Activated T-helper 1 cell treated with anti-CD3 and anti-CD28 coated beads, Interleukin-12 subunit alpha, Interleukin-12 subunit beta, Interleukin-2, Interleukin-4 antibody, amounts not matched to agents 30 ng/mL and 10 ng/mL and 1 ng/mL, durations not matched to agents 14 hours and 24 hours and 36 hours (primary cell): Measurements from ENCODE around the gene DOLK. TPM values are rescaled to one million over a fixed set of nuclear protein-coding genes. Genes with fewer than 3 reads are reported as not detected.

Experiments
- DNase-seq: peaks from one replicate; pipeline ENCODE4 v3.0.0; 2021; ENCODE audit warnings: low spot score
- H3K27ac Mint-ChIP-seq: one replicate; pipeline ENCODE4 v1.8.0; 2021; ENCODE audit warnings: mild to moderate bottlenecking, mixed read lengths
- H3K27me3 Mint-ChIP-seq: one replicate; pipeline ENCODE4 v1.8.0; 2022; ENCODE audit warnings: mild to moderate bottlenecking, moderate library complexity, mixed read lengths; ENCODE audit not compliant: insufficient read depth
- H3K36me3 Mint-ChIP-seq: one replicate; pipeline ENCODE4 v1.8.0; 2021; ENCODE audit warnings: low read depth, mixed read lengths
- H3K4me1 Mint-ChIP-seq: one replicate; pipeline ENCODE4 v1.8.0; 2021; ENCODE audit warnings: low read depth, mixed read lengths
- H3K4me3 Mint-ChIP-seq: one replicate; pipeline ENCODE4 v1.8.0; 2021; ENCODE audit warnings: mild to moderate bottlenecking, moderate library complexity, mixed read lengths
- H3K9me3 Mint-ChIP-seq: one replicate; pipeline ENCODE4 v1.8.0; 2021; ENCODE audit warnings: mixed read lengths
- intact Hi-C: fragments of 100-400 bp; cut with micrococcal nuclease; formaldehyde crosslinking; loops from one replicate; pipeline ENCODE4 v1.15.1; 2024
- total RNA-seq: library from RNA; stranded (reverse); gene quantifications from 2 replicates; pipeline ENCODE4 v1.2.3, GENCODE V29; 2022

The DOLK gene
- total RNA-seq, 1 donor from 2014 or later: 18.1 TPM

GRCh38 chr9:128927731-128928411 lies 19.5 kb downstream of the DOLK start:
- H3K27me3 Mint-ChIP-seq: no peaks in the 10 kb centered on the region
- H3K9me3 Mint-ChIP-seq: no peaks in the 10 kb centered on the region
- peak overlapping the region; percentile 25 for H3K27ac Mint-ChIP-seq
- intact Hi-C loops: loop anchor here (1.0 to 5.0 kb wide), 4 partner anchors 46 to 279 kb away; partner anchors contain the start of genes KYAT1 and LRRC8A
- peaks cover 14% of the 10 kb centered on the region for H3K4me1 Mint-ChIP-seq
- H3K36me3 Mint-ChIP-seq: no peaks in the 10 kb centered on the region
- DNase-seq: peak; percentile 21
- no peak overlapping the region for H3K4me3 Mint-ChIP-seq

- peaks cover 20% of the 10 kb centered on the region for H3K4me1 Mint-ChIP-seq
- peaks cover 4% of the 10 kb centered on the region for H3K36me3 Mint-ChIP-seq
- H3K27ac Mint-ChIP-seq: no peak overlapping the region
- no peaks in the 10 kb centered on the region for H3K9me3 Mint-ChIP-seq
- intact Hi-C loops: no loop called here
- H3K4me3 Mint-ChIP-seq: no peak overlapping the region
- no peaks in the 10 kb centered on the region for H3K27me3 Mint-ChIP-seq
- no peak for DNase-seq
Measured at GRCh38 chr9:128923493-128923883, 23.9 kb downstream of the DOLK start.

GRCh38 chr9:128921881-128922763 lies 25.3 kb downstream of the DOLK start:
- Mint-ChIP-seq H3K27ac (no peak overlapping the region), H3K9me3 (no peaks in the 10 kb centered on the region), H3K36me3 (peaks cover 15% of the 10 kb centered on the region), H3K27me3 (no peaks in the 10 kb centered on the region), H3K4me1 (peaks cover 18% of the 10 kb centered on the region), H3K4me3 (no peak overlapping the region)
- intact Hi-C loops: no loop called here
- no peak for DNase-seq

GRCh38 chr9:128920381-128921058 lies 26.9 kb downstream of the DOLK start, which contains the start of gene PHYHD1:
Gene PHYHD1, plus strand, starts transcription at chr9:128920982. Its CDS starts 1,342 bp downstream, at chr9:128922324.
- intact Hi-C loops: no loop called here
- Mint-ChIP-seq H3K27me3 (no peaks in the 10 kb centered on the region), H3K4me3 (no peak within 1 kb of the TSS), H3K27ac (no peak within 1 kb of the TSS), H3K36me3 (peaks cover 24% of the 10 kb centered on the region), H3K9me3 (no peaks in the 10 kb centered on the region), H3K4me1 (peaks cover 13% of the 10 kb centered on the region)
- DNase-seq: no peak

DNA sequence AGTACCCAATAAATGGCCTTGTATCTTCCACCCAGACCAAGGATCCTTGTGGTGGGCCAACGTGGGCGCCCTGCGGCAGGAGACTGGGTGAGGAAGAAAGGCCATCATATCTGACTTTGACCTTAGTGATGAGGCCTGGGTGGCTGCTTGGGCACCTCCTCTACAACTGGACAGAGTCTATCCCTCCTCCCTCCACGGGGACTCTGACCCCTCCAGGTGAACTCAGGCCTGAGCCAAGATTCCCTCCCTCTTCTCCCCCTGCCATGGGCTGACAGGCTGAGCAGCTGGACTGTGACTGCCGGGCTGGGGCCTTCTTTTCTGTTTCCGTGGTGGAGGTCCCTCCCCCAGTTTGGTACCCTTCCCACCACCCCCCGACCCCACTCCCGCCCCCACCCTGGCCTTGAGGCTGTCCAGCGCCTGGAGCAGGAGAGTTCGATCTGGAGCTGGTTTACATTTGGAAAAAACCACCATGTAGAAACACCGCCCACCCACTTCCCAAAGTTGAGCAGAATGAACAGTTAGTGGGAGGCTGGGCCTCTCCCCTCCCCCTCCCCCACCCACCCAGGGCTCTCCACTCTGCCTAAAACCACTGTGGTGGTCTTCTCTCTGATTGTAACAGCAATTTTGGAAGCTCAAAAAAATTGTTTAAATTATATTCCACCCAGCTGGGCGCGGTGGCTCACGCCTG lies 27.9 kb downstream of the DOLK start:
- Mint-ChIP-seq H3K36me3 (peaks cover 24% of the 10 kb centered on the region), H3K4me3 (no peak overlapping the region), H3K4me1 (peaks cover 18% of the 10 kb centered on the region), H3K27me3 (no peaks in the 10 kb centered on the region), H3K27ac (peak overlapping the region; percentile 40), H3K9me3 (no peaks in the 10 kb centered on the region)
- DNase-seq: no peak
- intact Hi-C loops: no loop called here

DNA sequence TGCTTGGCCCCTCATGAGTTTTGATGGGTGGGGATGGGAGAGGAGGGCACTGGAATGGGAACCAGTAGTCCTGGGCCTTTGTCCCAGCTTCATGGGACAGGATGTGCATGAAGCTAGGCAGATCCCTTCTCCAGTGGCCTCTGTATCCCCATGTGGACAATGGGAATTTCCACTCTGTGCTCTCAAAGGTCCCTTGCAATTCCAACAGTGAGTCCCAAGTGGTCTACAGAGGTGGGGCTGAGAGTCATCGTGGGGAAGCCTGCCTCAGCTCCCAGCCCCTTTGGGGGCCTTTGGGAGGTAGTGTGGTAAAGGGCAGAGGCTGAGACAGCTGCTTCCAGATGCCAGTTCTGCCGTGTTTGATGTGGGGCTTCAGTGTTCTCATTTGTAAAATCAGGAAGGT lies 28.5 kb downstream of the DOLK start:
- peaks cover 27% of the 10 kb centered on the region for H3K36me3 Mint-ChIP-seq
- peaks cover 22% of the 10 kb centered on the region for H3K4me1 Mint-ChIP-seq
- no peak for DNase-seq
- intact Hi-C loops: no loop called here
- no peak overlapping the region for H3K4me3 Mint-ChIP-seq
- H3K27ac Mint-ChIP-seq: peak overlapping the region; percentile 40
- H3K9me3 Mint-ChIP-seq: no peaks in the 10 kb centered on the region
- H3K27me3 Mint-ChIP-seq: no peaks in the 10 kb centered on the region

- H3K4me3 Mint-ChIP-seq: no peak overlapping the region
- no peak for DNase-seq
- no peak overlapping the region for H3K27ac Mint-ChIP-seq
- intact Hi-C loops: no loop called here
- peaks cover 36% of the 10 kb centered on the region for H3K36me3 Mint-ChIP-seq
- peaks cover 38% of the 10 kb centered on the region for H3K4me1 Mint-ChIP-seq
- no peaks in the 10 kb centered on the region for H3K27me3 Mint-ChIP-seq
- H3K9me3 Mint-ChIP-seq: no peaks in the 10 kb centered on the region
Measured at GRCh38 chr9:128917151-128917849, 30.1 kb downstream of the DOLK start.

- Mint-ChIP-seq H3K4me3 (no peak overlapping the region), H3K4me1 (peaks cover 42% of the 10 kb centered on the region), H3K36me3 (peaks cover 38% of the 10 kb centered on the region), H3K27me3 (no peaks in the 10 kb centered on the region), H3K9me3 (no peaks in the 10 kb centered on the region), H3K27ac (peak overlapping the region; percentile 31)
- intact Hi-C loops: no loop called here
- no peak for DNase-seq
Measured at GRCh38 chr9:128916745-128917144, 30.7 kb downstream of the DOLK start.

- intact Hi-C loops: no loop called here
- peaks cover 39% of the 10 kb centered on the region for H3K4me1 Mint-ChIP-seq
- no peak overlapping the region for H3K4me3 Mint-ChIP-seq
- H3K36me3 Mint-ChIP-seq: peaks cover 38% of the 10 kb centered on the region
- H3K27me3 Mint-ChIP-seq: no peaks in the 10 kb centered on the region
- H3K9me3 Mint-ChIP-seq: no peaks in the 10 kb centered on the region
- peak overlapping the region; percentile 31 for H3K27ac Mint-ChIP-seq
- DNase-seq: no peak
Measured at GRCh38 chr9:128916204-128916603, 31.2 kb downstream of the DOLK start.

DNA sequence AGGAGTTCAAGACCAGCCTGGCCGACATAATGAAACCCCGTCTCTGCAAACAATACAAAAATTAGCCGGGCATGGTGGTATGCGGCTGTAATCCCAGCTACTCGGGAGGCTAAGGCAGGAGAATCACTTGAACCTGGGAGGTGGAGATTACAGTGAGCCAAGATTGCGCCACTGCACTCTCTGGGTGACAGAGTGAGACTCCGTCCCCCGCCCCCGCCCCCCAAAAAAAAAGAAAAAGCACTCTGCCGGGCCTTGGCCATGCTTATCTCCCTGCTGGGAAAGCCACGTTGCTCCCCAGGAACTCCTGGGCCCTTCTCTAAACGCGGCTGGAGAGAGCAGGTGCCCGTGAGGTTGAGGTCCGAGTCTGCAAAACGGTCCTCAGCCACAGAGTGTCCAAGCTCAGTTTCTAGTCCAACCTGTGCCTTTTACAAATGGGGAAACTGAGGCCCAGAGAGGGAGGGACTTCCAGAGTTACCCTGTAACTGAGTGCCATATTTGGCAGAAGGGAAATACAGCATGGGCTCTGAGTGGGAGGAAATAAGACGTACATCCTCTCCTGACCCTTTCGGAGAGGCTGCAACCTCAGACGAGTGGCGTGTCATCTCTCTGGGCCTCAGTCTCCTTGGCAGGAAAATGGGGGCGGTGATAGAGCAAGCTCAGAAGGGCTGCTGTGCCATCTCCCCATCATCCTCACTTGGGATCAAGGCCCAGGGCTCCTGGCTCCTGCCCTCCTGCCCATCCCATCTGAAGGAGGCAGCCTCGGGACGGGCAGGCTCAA lies 33.2 kb downstream of the DOLK start:
- Mint-ChIP-seq H3K4me1 (peaks cover 59% of the 10 kb centered on the region), H3K27ac (peak overlapping the region; percentile 93), H3K27me3 (no peaks in the 10 kb centered on the region), H3K4me3 (no peak overlapping the region), H3K36me3 (peaks cover 44% of the 10 kb centered on the region), H3K9me3 (no peaks in the 10 kb centered on the region)
- intact Hi-C loops: no loop called here
- no peak for DNase-seq

DNA sequence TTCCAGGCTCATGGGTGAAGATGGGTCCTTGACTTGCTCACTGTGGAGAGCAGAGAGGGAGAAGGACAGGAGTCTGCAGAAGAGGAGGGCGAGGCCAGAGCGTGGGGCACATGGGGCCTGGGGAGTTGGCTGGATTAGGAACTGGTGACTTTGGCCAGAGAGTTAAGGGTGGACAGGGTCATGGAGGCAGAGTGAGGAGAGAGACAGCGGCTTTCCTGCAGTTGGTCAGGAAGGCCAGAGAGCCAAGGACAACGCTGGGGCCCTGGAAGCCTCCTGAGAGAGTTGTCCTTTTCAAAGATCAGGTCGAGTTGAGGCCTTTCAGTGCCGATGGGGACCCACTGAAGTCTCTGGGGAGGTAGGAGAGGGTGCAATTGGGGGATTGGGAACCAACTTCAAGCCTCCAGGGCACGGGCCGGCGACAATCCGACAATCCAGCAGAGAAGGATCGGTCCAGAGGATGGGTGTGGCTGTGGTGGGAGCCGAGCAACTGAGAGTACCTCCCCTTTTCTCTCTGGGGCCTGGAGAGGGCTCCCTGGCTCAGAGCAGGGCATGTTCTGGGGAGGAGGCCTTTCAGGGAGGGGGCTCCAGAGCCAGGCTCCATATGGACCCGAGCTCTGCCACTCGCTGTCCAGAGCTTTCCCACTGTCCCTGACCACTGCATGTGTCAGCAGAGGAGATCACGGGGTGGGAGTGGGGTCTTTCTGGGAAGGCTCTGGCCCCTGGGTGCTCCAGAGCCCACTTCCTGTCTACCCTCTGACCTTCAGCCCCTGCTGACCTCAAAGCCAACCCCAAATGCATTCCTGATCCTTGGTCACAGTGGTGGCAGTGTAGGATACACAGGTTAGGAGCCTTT lies 34.1 kb downstream of the DOLK start:
- H3K4me1 Mint-ChIP-seq: peaks cover 65% of the 10 kb centered on the region
- no peak for DNase-seq
- peak overlapping the region; percentile 66 for H3K4me3 Mint-ChIP-seq

More for the DNA sequence above, 34.1 kb downstream of the DOLK start:
- Mint-ChIP-seq H3K36me3 (peaks cover 48% of the 10 kb centered on the region), H3K9me3 (no peaks in the 10 kb centered on the region), H3K27ac (peak overlapping the region; percentile 93), H3K27me3 (no peaks in the 10 kb centered on the region)
- intact Hi-C loops: no loop called here
